ENCODE measurements around the gene GPAM.

DNA sequence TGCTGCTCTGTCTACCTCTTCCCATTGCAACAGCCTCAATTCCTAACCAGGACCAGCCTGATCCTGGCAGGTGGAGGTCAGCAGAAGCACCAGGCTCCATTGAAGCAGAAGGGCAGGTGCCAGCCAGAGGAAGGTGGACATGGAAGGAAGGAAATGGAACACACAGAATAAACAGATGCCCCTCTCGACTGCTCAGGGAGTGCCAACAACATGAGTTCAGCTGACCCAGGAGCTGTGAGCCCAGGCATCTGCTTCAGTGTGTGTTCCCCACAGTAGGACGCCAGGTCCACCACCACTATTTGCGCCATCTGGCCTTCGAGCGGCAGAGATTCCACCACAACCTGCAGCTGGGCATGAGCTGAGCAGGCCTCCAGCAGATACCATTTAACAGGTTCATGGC, 56.7 kb downstream of the GPAM start:
- TF ChIP-seq, protein P1, sequence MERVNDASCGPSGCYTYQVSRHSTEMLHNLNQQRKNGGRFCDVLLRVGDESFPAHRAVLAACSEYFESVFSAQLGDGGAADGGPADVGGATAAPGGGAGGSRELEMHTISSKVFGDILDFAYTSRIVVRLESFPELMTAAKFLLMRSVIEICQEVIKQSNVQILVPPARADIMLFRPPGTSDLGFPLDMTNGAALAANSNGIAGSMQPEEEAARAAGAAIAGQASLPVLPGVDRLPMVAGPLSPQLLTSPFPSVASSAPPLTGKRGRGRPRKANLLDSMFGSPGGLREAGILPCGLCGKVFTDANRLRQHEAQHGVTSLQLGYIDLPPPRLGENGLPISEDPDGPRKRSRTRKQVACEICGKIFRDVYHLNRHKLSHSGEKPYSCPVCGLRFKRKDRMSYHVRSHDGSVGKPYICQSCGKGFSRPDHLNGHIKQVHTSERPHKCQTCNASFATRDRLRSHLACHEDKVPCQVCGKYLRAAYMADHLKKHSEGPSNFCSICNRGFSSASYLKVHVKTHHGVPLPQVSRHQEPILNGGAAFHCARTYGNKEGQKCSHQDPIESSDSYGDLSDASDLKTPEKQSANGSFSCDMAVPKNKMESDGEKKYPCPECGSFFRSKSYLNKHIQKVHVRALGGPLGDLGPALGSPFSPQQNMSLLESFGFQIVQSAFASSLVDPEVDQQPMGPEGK (CRISPR knock-in tag; IDR thresholded peaks at IDR 0.05; ENCODE audit: borderline replicate concordance) = no peak
- TF ChIP-seq ARNTL (CRISPR knock-in tag; IDR thresholded peaks at IDR 0.05; ENCODE audit: borderline replicate concordance, low read depth) (no peak), TCF4 (CRISPR knock-in tag; IDR thresholded peaks at IDR 0.05; ENCODE audit: borderline replicate concordance) (no peak)

Data from SK-N-SH treated with all-trans-retinoic acid at 6 μM for 48 hours (cell line).